H9 (cell line): ENCODE results near the gene ABHD4. TPM values are rescaled to one million over a fixed set of nuclear protein-coding genes. Genes with fewer than 3 reads are reported as not detected.
A peak's percentile ranks its signal among the peaks of the same experiment; 100 is the strongest.

Experiments used
- DNase-seq: peaks from one replicate; pipeline ENCODE4 v3.0.0-alpha.2; 2017
- H2AFZ ChIP-seq: one replicate; pipeline ENCODE4 v1.6.1; 2013; ENCODE audit warnings: mild to moderate bottlenecking, low read length, control low read depth, moderate library complexity
- H2AK5ac ChIP-seq: 2 replicates; pipeline ENCODE4 v1.6.1; 2013; ENCODE audit warnings: low read length, control low read depth, mixed read lengths; ENCODE audit not compliant: insufficient read length
- H2BK120ac ChIP-seq: one replicate; pipeline ENCODE4 v1.6.1; 2013; ENCODE audit warnings: low read depth, mild to moderate bottlenecking, low read length, control low read depth, inconsistent platforms; ENCODE audit not compliant: poor library complexity, severe bottlenecking
- H2BK12ac ChIP-seq: 2 replicates; pipeline ENCODE4 v1.6.1; 2013; ENCODE audit warnings: low read length, control low read depth, mixed read lengths, low read depth; ENCODE audit not compliant: insufficient read length
- H2BK15ac ChIP-seq: 2 replicates; pipeline ENCODE4 v1.6.1; 2013; ENCODE audit warnings: low read depth, low read length, control low read depth
- H2BK20ac ChIP-seq: one replicate; pipeline ENCODE4 v1.6.1; 2013; ENCODE audit warnings: low read depth, mild to moderate bottlenecking, low read length, control low read depth, inconsistent platforms; ENCODE audit not compliant: poor library complexity, severe bottlenecking
- H2BK5ac ChIP-seq: 2 replicates; pipeline ENCODE4 v1.6.1; 2013; ENCODE audit warnings: low read length, control low read depth, mixed read lengths; ENCODE audit not compliant: insufficient read length
- H3K14ac ChIP-seq: 2 replicates; pipeline ENCODE4 v1.6.1; 2013; ENCODE audit warnings: low read length, control low read depth; ENCODE audit not compliant: insufficient read depth
- H3K18ac ChIP-seq: 2 replicates; pipeline ENCODE4 v1.6.1; 2013; ENCODE audit warnings: low read depth, mild to moderate bottlenecking, mixed read lengths, low read length, control low read depth; ENCODE audit not compliant: insufficient read length
- H3K23ac ChIP-seq: 2 replicates; pipeline ENCODE4 v1.6.1; 2013; ENCODE audit warnings: low read length, control low read depth, mixed read lengths, low read depth; ENCODE audit not compliant: insufficient read length
- H3K23me2 ChIP-seq: 2 replicates; pipeline ENCODE4 v1.6.1; 2013; ENCODE audit warnings: low read depth, mild to moderate bottlenecking, mixed read lengths, low read length, control low read depth; ENCODE audit not compliant: insufficient read length, poor library complexity, severe bottlenecking
- H3K27ac ChIP-seq: 2 replicates; pipeline ENCODE4 v1.5.1; 2013; ENCODE audit warnings: low read length, control low read depth, mixed read lengths, low read depth; ENCODE audit not compliant: insufficient read length
- H3K27me3 ChIP-seq: 2 replicates; pipeline ENCODE4 v1.6.1; 2013; ENCODE audit warnings: low read length, control low read depth, inconsistent platforms; ENCODE audit not compliant: insufficient read depth
- H3K4ac ChIP-seq: 2 replicates; pipeline ENCODE4 v1.6.1; 2013; ENCODE audit warnings: low read depth, mild to moderate bottlenecking, control low read depth, inconsistent platforms, low read length, moderate library complexity
- H3K4me1 ChIP-seq: 2 replicates; pipeline ENCODE4 v1.6.1; 2013; ENCODE audit warnings: low read length, control low read depth, inconsistent platforms; ENCODE audit not compliant: insufficient read depth
- H3K4me2 ChIP-seq: 2 replicates; pipeline ENCODE4 v1.6.1; 2013; ENCODE audit warnings: low read length, control low read depth, mixed read lengths; ENCODE audit not compliant: insufficient read length, insufficient read depth
- H3K56ac ChIP-seq: 2 replicates; pipeline ENCODE4 v1.6.1; 2013; ENCODE audit warnings: low read depth, mild to moderate bottlenecking, mixed read lengths, low read length, control low read depth; ENCODE audit not compliant: insufficient read length
- H3K79me1 ChIP-seq: 2 replicates; pipeline ENCODE4 v1.6.1; 2013; ENCODE audit warnings: low read depth, mild to moderate bottlenecking, moderate library complexity, low read length, control low read depth, inconsistent platforms; ENCODE audit not compliant: insufficient read depth, poor library complexity, severe bottlenecking
- H3K79me2 ChIP-seq: 2 replicates; pipeline ENCODE4 v1.6.1; 2013; ENCODE audit warnings: low read length, control low read depth, inconsistent platforms; ENCODE audit not compliant: insufficient read depth
- H3K9ac ChIP-seq: 2 replicates; pipeline ENCODE4 v1.6.1; 2013; ENCODE audit warnings: low read length, control low read depth, mixed read lengths; ENCODE audit not compliant: insufficient read length; ENCODE audit errors: extremely low read depth
- H3K9me3 ChIP-seq: one replicate; pipeline ENCODE4 v1.6.1; 2013; ENCODE audit warnings: low read depth, low read length, inconsistent platforms; ENCODE audit not compliant: control insufficient read depth
- H3T11ph ChIP-seq: one replicate; pipeline ENCODE4 v1.6.1; 2013; ENCODE audit warnings: mild to moderate bottlenecking, low read length, control low read depth, inconsistent platforms
- H4K20me1 ChIP-seq: one replicate; pipeline ENCODE4 v1.6.1; 2013; ENCODE audit not compliant: control insufficient read depth, insufficient read length, insufficient read depth
- H4K5ac ChIP-seq: 2 replicates; pipeline ENCODE4 v1.6.1; 2013; ENCODE audit warnings: low read depth, mild to moderate bottlenecking, mixed read lengths, low read length, control low read depth; ENCODE audit not compliant: insufficient read length
- H4K8ac ChIP-seq: replicated peaks from 2 replicates; pipeline ENCODE4 v1.6.1; 2013; ENCODE audit warnings: low read length, control low read depth, mixed read lengths, low read depth; ENCODE audit not compliant: insufficient read length
- H4K91ac ChIP-seq: 2 replicates; pipeline ENCODE4 v1.6.1; 2013; ENCODE audit warnings: low read depth, mild to moderate bottlenecking, moderate library complexity, mixed read lengths, low read length, control low read depth; ENCODE audit not compliant: insufficient read length
- H3K27ac Mint-ChIP-seq, 3 experiments: 2 replicates in 2 of 3; 3 replicates in 1 of 3; pipeline ENCODE4 v1.8.0; 2020 to 2021; ENCODE audit warnings: mixed read lengths in 3 of 3, mild to moderate bottlenecking in 1 of 3, moderate library complexity in 1 of 3
- H3K27me3 Mint-ChIP-seq: 2 replicates; pipeline ENCODE4 v1.8.0; 2021; ENCODE audit warnings: low read depth, mild to moderate bottlenecking, moderate library complexity, mixed read lengths
- H3K36me3 Mint-ChIP-seq, 3 experiments: 2 replicates in 2 of 3; 3 replicates in 1 of 3; pipeline ENCODE4 v1.8.0; 2020 to 2021; ENCODE audit warnings: low read depth in 3 of 3, mixed read lengths in 3 of 3; ENCODE audit not compliant: insufficient read depth in 1 of 3
- H3K4me1 Mint-ChIP-seq, 2 experiments: 2 replicates each; pipeline ENCODE4 v1.8.0; 2020; ENCODE audit warnings: mixed read lengths in 2 of 2
- H3K4me3 Mint-ChIP-seq, 2 experiments: 2 replicates in 1 of 2; 3 replicates in 1 of 2; pipeline ENCODE4 v1.8.0; 2020 to 2021; ENCODE audit warnings: mild to moderate bottlenecking in 2 of 2, mixed read lengths in 2 of 2, moderate library complexity in 1 of 2
- H3K9me3 Mint-ChIP-seq, 2 experiments: 2 replicates in 1 of 2; 3 replicates in 1 of 2; pipeline ENCODE4 v1.8.0; 2020; ENCODE audit warnings: mild to moderate bottlenecking in 2 of 2, mixed read lengths in 2 of 2, moderate library complexity in 1 of 2
- WGBS: extraction: QIAGEN DNeasy Blood & Tissue Kit; methylation state at CpG from one replicate; pipeline ENCODE4 v1.1.7; 2013; ENCODE audit warnings: missing lambda C conversion rate, low lambda C conversion rate, mixed read lengths; ENCODE audit not compliant: insufficient read length; ENCODE audit errors: extremely low coverage; 5-methylcytosine and 5-hydroxymethylcytosine counted together
- total RNA-seq: library from RNA; stranded (reverse); gene quantifications from 2 replicates; pipeline ENCODE4 v1.2.1, GENCODE V29; 2021
- TF ChIP-seq, protein P1 (sequence below): fragments of 200-600 bp; sonication (generic); conservative IDR thresholded peaks from 3 replicates; pipeline ENCODE4 v1.8.0; 2021; ENCODE audit warnings: antibody characterized with exemption, mild to moderate bottlenecking

The ABHD4 gene
- total RNA-seq, 1 experiment from 2014 or later: 21.8 TPM

DNA sequence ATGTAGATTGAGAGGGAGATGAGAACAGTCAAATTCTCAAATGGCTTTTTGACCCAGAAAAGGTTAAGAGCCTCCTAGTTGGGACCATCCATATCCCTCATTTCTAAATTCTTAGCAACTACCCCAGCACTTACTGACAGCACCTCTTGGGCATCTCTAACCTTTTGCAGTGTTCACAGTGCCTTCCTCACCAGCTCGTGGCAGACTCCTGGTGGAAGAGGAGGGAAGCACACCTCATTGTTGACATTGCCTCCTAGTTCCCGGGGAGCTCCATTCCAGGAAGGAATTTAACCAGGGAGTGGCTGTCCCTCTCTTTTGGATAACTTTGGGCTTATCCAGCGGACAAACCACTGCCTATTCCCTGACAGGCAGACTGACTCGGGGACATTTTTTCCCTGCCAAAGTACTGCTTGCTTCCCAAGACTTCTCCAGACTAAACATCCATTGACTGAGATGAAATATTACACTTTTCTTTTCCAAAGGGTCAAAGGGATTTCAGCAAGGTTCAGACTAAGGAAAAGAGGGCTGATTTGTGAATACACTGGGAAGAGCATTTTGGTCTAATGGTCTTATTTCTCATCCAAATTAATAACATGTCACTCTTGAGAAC, 55.0 kb downstream of the ABHD4 start:
- no peak overlapping the region for H3K14ac ChIP-seq
- Mint-ChIP-seq H3K9me3 (no peaks in the 10 kb centered on the region), H3K27me3 (no peaks in the 10 kb centered on the region; the same call in 1 of the 2 replicates), H3K27ac (no peak overlapping the region), H3K4me1 (peaks cover 3 to 8% of the 10 kb centered on the region in 2 experiments), H3K4me3 (no peak overlapping the region), H3K36me3 (no peaks in the 10 kb centered on the region)
- no CpG with 5 or more reads among the region's 4 CpGs for WGBS
- no peak overlapping the region for H4K5ac ChIP-seq
- H2AK5ac ChIP-seq: no peak overlapping the region
- H3K9ac ChIP-seq: no peak overlapping the region
- H3K4ac ChIP-seq: no peak overlapping the region
- H3K27ac ChIP-seq: no peak overlapping the region
- no peaks in the 10 kb centered on the region for H3K27me3 ChIP-seq
- no peak overlapping the region for H2BK20ac ChIP-seq
- H2BK12ac ChIP-seq: no peak overlapping the region
- H4K20me1 ChIP-seq: no peaks in the 10 kb centered on the region
- H3K4me1 ChIP-seq: no peaks in the 10 kb centered on the region
- no peaks in the 10 kb centered on the region for H3K9me3 ChIP-seq
- peak overlapping the region; percentile 93 for H2AFZ ChIP-seq
- no peaks in the 10 kb centered on the region for H3K23me2 ChIP-seq
- no peak overlapping the region for H4K8ac ChIP-seq
- H3T11ph ChIP-seq: no peak overlapping the region
- no peak overlapping the region for H4K91ac ChIP-seq
- H3K23ac ChIP-seq: no peak overlapping the region
- no peak overlapping the region for H2BK15ac ChIP-seq
- no peak overlapping the region for H3K56ac ChIP-seq
- H3K79me2 ChIP-seq: no peaks in the 10 kb centered on the region
- H3K79me1 ChIP-seq: no peaks in the 10 kb centered on the region
- no peak overlapping the region for H3K4me2 ChIP-seq
- H2BK120ac ChIP-seq: no peak overlapping the region
- TF ChIP-seq, protein P1, sequence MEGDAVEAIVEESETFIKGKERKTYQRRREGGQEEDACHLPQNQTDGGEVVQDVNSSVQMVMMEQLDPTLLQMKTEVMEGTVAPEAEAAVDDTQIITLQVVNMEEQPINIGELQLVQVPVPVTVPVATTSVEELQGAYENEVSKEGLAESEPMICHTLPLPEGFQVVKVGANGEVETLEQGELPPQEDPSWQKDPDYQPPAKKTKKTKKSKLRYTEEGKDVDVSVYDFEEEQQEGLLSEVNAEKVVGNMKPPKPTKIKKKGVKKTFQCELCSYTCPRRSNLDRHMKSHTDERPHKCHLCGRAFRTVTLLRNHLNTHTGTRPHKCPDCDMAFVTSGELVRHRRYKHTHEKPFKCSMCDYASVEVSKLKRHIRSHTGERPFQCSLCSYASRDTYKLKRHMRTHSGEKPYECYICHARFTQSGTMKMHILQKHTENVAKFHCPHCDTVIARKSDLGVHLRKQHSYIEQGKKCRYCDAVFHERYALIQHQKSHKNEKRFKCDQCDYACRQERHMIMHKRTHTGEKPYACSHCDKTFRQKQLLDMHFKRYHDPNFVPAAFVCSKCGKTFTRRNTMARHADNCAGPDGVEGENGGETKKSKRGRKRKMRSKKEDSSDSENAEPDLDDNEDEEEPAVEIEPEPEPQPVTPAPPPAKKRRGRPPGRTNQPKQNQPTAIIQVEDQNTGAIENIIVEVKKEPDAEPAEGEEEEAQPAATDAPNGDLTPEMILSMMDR: peak; percentile 84
- no peak overlapping the region for H3K18ac ChIP-seq
- peak; percentile 86 for DNase-seq
- no peak overlapping the region for H2BK5ac ChIP-seq
